ENCODE data around the gene HEXIM2. TPM values are rescaled to one million over a fixed set of nuclear protein-coding genes. Genes with fewer than 3 reads are reported as not detected.

The HEXIM2 gene
- total and polyA plus RNA-seq, 2 donors (not counting 1 experiment from before 2014, with no cell fraction given): 1.9 to 18.7 TPM

GRCh38 chr17:45137561-45138305, 23.9 kb upstream of the HEXIM2 start:
- Histone ChIP-seq H3K36me3 (ENCODE audit: control insufficient read depth, insufficient read depth, low read length) (no peaks in the 10 kb centered on the region), H3K79me2 (ENCODE audit: control insufficient read depth, insufficient read depth, low read length) (no peaks in the 10 kb centered on the region), H3K4me3 (replicated peaks in 1 of 4; ENCODE audit: control extremely low read depth in 1 of 4, insufficient read depth in 1 of 4, low read depth in 3 of 4, low read length in 4 of 4) (no peak overlapping the region), H4K20me1 (ENCODE audit: control insufficient read depth, extremely low read depth, insufficient read depth, low read length) (no peaks in the 10 kb centered on the region), H2AFZ (ENCODE audit: low read length) (no peak overlapping the region), H3K4me1 (ENCODE audit: control insufficient read depth, extremely low read depth, insufficient read depth, low read length) (peaks cover 5% of the 10 kb centered on the region), H3K9ac (ENCODE audit: insufficient read depth, low read length) (no peak overlapping the region), H3K27ac (ENCODE audit: insufficient read depth, low read length) (no peak overlapping the region), H3K4me2 (ENCODE audit: extremely low read depth, insufficient read depth, low read length) (no peak overlapping the region), H3K9me3 (ENCODE audit: control insufficient read depth, insufficient read depth, low read depth, low read length) (no peaks in the 10 kb centered on the region), H3K27me3 (ENCODE audit: control insufficient read depth, insufficient read depth, low read length) (no peaks in the 10 kb centered on the region)
- TF ChIP-seq, protein P1, sequence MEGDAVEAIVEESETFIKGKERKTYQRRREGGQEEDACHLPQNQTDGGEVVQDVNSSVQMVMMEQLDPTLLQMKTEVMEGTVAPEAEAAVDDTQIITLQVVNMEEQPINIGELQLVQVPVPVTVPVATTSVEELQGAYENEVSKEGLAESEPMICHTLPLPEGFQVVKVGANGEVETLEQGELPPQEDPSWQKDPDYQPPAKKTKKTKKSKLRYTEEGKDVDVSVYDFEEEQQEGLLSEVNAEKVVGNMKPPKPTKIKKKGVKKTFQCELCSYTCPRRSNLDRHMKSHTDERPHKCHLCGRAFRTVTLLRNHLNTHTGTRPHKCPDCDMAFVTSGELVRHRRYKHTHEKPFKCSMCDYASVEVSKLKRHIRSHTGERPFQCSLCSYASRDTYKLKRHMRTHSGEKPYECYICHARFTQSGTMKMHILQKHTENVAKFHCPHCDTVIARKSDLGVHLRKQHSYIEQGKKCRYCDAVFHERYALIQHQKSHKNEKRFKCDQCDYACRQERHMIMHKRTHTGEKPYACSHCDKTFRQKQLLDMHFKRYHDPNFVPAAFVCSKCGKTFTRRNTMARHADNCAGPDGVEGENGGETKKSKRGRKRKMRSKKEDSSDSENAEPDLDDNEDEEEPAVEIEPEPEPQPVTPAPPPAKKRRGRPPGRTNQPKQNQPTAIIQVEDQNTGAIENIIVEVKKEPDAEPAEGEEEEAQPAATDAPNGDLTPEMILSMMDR (conservative IDR thresholded peaks at IDR 0.05 in 1 of 2, IDR thresholded peaks at IDR 0.05 in 1 of 2; ENCODE audit: low read depth in 1 of 2, low read length in 2 of 2): no peak
- no peak for TF ChIP-seq EZH2 (IDR thresholded peaks at IDR 0.05; ENCODE audit: low read length, missing control alignments)
- no peak for DNase-seq (ENCODE audit: low read depth in 2 of 2)

- Histone ChIP-seq H3K27me3 (ENCODE audit: control insufficient read depth, insufficient read depth, low read length) (no peaks in the 10 kb centered on the region), H3K27ac (ENCODE audit: insufficient read depth, low read length) (no peak overlapping the region), H3K4me1 (ENCODE audit: control insufficient read depth, extremely low read depth, insufficient read depth, low read length) (peaks cover 7% of the 10 kb centered on the region), H3K4me3 (replicated peaks in 1 of 4; ENCODE audit: control extremely low read depth in 1 of 4, insufficient read depth in 1 of 4, low read depth in 3 of 4, low read length in 4 of 4) (no peak overlapping the region), H2AFZ (ENCODE audit: low read length) (no peak overlapping the region), H3K36me3 (ENCODE audit: control insufficient read depth, insufficient read depth, low read length) (no peaks in the 10 kb centered on the region), H3K9me3 (ENCODE audit: control insufficient read depth, insufficient read depth, low read depth, low read length) (no peaks in the 10 kb centered on the region), H3K9ac (ENCODE audit: insufficient read depth, low read length) (no peak overlapping the region), H3K79me2 (ENCODE audit: control insufficient read depth, insufficient read depth, low read length) (no peaks in the 10 kb centered on the region), H3K4me2 (ENCODE audit: extremely low read depth, insufficient read depth, low read length) (no peak overlapping the region), H4K20me1 (ENCODE audit: control insufficient read depth, extremely low read depth, insufficient read depth, low read length) (no peaks in the 10 kb centered on the region)
- DNase-seq (ENCODE audit: low read depth in 2 of 2): no peak
- TF ChIP-seq EZH2 (IDR thresholded peaks at IDR 0.05; ENCODE audit: low read length, missing control alignments): no peak
- TF ChIP-seq, protein P1 (conservative IDR thresholded peaks at IDR 0.05 in 1 of 2, IDR thresholded peaks at IDR 0.05 in 1 of 2; ENCODE audit: low read depth in 1 of 2, low read length in 2 of 2): no peak
Observed at GRCh38 chr17:45138911-45139532, 22.7 kb upstream of the HEXIM2 start.

DNA sequence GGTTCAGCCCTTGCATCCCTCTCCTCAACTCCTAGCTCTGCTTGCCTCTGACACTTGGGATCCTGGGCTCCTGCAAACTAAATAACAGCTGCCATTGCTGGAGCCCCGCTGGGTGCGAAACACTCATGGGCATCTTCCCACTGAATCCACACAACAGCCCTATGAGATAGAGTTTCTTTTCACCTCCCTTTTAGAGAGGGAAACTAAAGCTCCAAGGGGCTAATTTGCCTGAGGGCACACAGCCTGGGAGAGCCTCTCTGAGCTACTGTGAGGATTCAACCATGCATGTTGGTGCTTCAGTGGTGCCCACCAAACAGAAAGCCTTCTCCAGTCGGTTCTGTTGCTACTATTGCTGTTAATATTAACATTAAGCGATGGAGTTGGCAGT, 22.1 kb upstream of the HEXIM2 start:
- Histone ChIP-seq H4K20me1 (ENCODE audit: control insufficient read depth, extremely low read depth, insufficient read depth, low read length) (no peaks in the 10 kb centered on the region), H3K9me3 (ENCODE audit: control insufficient read depth, insufficient read depth, low read depth, low read length) (no peaks in the 10 kb centered on the region), H3K9ac (ENCODE audit: insufficient read depth, low read length) (no peak overlapping the region), H3K4me1 (ENCODE audit: control insufficient read depth, extremely low read depth, insufficient read depth, low read length) (peaks cover 9% of the 10 kb centered on the region), H3K79me2 (ENCODE audit: control insufficient read depth, insufficient read depth, low read length) (no peaks in the 10 kb centered on the region), H3K27ac (ENCODE audit: insufficient read depth, low read length) (no peak overlapping the region), H3K36me3 (ENCODE audit: control insufficient read depth, insufficient read depth, low read length) (no peaks in the 10 kb centered on the region), H3K27me3 (ENCODE audit: control insufficient read depth, insufficient read depth, low read length) (no peaks in the 10 kb centered on the region), H3K4me3 (replicated peaks in 1 of 4; ENCODE audit: control extremely low read depth in 1 of 4, insufficient read depth in 1 of 4, low read depth in 3 of 4, low read length in 4 of 4) (no peak overlapping the region), H3K4me2 (ENCODE audit: extremely low read depth, insufficient read depth, low read length) (no peak overlapping the region), H2AFZ (ENCODE audit: low read length) (no peak overlapping the region)
- DNase-seq (ENCODE audit: low read depth in 2 of 2): no peak
- TF ChIP-seq, protein P1 (conservative IDR thresholded peaks at IDR 0.05 in 1 of 2, IDR thresholded peaks at IDR 0.05 in 1 of 2; ENCODE audit: low read depth in 1 of 2, low read length in 2 of 2): no peak
- TF ChIP-seq EZH2 (IDR thresholded peaks at IDR 0.05; ENCODE audit: low read length, missing control alignments): no peak

Measured in fibroblast of lung (primary cell).